Psoas muscle (tissue), 8 donors: ENCODE data around the gene KLF6. TPM values are rescaled to one million over a fixed set of nuclear protein-coding genes. Genes with fewer than 3 reads are reported as not detected.

Experiments
- ATAC-seq, 4 donors: fragments of 200-7000 bp; cut with Tn5 transposase; one replicate each; pipeline ENCODE4 v1.9.1; 2020; ENCODE audit warnings: moderate library complexity in 3 of 4, mild to moderate bottlenecking in 2 of 4
- DNase-seq, 2 donors: peaks; one replicate each; pipeline ENCODE4 v3.0.0-alpha.2; 2020
- H3K27ac ChIP-seq: fragments of 200-600 bp; one replicate; pipeline ENCODE4 v1.8.0; 2022
- H3K27me3 ChIP-seq, 3 donors: fragments of 200-600 bp in 1 of 3; one replicate each; pipeline versions ENCODE4 v1.6.1 to v1.8.0; 2013 to 2022; ENCODE audit warnings: low read length in 2 of 3, mild to moderate bottlenecking in 2 of 3, moderate library complexity in 1 of 3; ENCODE audit not compliant: insufficient read depth in 3 of 3
- H3K36me3 ChIP-seq, 2 donors: fragments of 200-600 bp in 1 of 2; one replicate each; pipeline versions ENCODE4 v1.6.1 to v1.8.0; 2013 to 2022; ENCODE audit warnings: low read depth in 1 of 2, mild to moderate bottlenecking in 1 of 2, moderate library complexity in 1 of 2; ENCODE audit not compliant: insufficient read depth in 1 of 2
- H3K4me1 ChIP-seq: fragments of 200-600 bp; one replicate; pipeline ENCODE4 v1.8.0; 2022
- H3K4me3 ChIP-seq: fragments of 200-600 bp; one replicate; pipeline ENCODE4 v1.8.0; 2022; ENCODE audit warnings: mild to moderate bottlenecking
- H3K9me3 ChIP-seq: fragments of 200-600 bp; one replicate; pipeline ENCODE4 v1.8.0; 2022
- WGBS, 3 donors: extraction: QIAGEN DNeasy Blood & Tissue Kit; methylation state at CpG; one replicate each; pipeline versions ENCODE4 v1.1.6 to v1.1.7; 2013; 5-methylcytosine and 5-hydroxymethylcytosine counted together
- intact Hi-C, 2 donors: fragments of 100-400 bp; cut with DNase I; formaldehyde crosslinking; loops; one replicate each; pipeline versions ENCODE4 v1.11.0 to v1.14.2; 2022
- polyA plus RNA-seq, 3 donors: library from polyadenylated mRNA; stranded (reverse); fragments of 200-250 nt; gene quantifications; one replicate each; pipeline ENCODE4 v1.2.3, GENCODE V29; 2013
- total RNA-seq, 4 donors: library from RNA; stranded (reverse); fragmentation: NEBNext Ultra II Directional in 2 of 4; extraction: Animal tissue kit (Norgen Biotek cat#: 25700) in 2 of 4; gene quantifications; one replicate each; pipeline versions ENCODE4 v1.2.1 to v1.2.4, GENCODE V29; 2021 to 2023
- TF ChIP-seq, protein P1 (sequence below): fragments of 200-600 bp; IDR thresholded peaks from one replicate; pipeline ENCODE4 v1.8.0; 2022; ENCODE audit warnings: antibody characterized with exemption
- donor health status: healthy with polysubstance abuse.
- donor health status: DM: no; HTN: no; CAD: no; lungs with moderate emphysema.
- donor health status: Bipolar disorder and iron deficiency.
- donor health status: healthy.
- donor health status: DM: yes; HTN: yes; CAD: no.
- donor health status: DM: no; HTN: no; CAD: no.
- donor health status: DM: no; HTN: no; CAD: no.
- donor health status: DM: yes; HTN: yes; CAD: no.

The KLF6 gene
- total and polyA plus RNA-seq, 7 donors = 30.4 to 296 (median 135) TPM

DNA sequence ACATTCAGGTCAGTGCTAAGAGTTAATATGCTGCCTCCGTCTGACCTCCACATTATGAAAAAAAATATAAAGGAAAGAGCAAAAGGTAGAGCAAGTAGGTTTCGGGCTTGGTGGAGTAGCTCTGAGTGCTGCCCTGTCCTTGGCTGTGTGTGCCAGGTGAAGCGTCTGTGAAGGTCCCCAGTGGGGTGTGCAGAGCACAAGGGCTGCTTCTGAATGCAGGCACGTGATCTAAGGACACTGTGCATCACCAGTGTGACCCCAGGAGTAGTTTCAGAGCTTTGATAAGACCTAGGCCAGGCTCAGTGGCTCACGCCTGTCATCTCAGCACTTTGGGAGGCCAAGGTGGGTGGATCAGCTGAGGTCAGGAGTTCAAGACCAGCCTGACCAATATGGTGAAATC lies 36.0 kb downstream of the KLF6 start:
- no peaks in the 10 kb centered on the region for H3K9me3 ChIP-seq
- H3K4me1 ChIP-seq = peaks cover 43% of the 10 kb centered on the region
- no peak overlapping the region for H3K4me3 ChIP-seq
- DNase-seq (no peak), ATAC-seq (peak in 3 of 4 donors; percentile 24 to 39 (median 35))
- H3K27ac ChIP-seq = peak overlapping the region; percentile 84
- no peaks in the 10 kb centered on the region for H3K27me3 ChIP-seq
- H3K36me3 ChIP-seq = no peaks in the 10 kb centered on the region
- intact Hi-C loops = loop anchor here in 1 of 2 donors (10.0 kb wide), 1 partner anchor 274 kb away; no protein-coding TSS in a partner anchor
- TF ChIP-seq, protein P1, sequence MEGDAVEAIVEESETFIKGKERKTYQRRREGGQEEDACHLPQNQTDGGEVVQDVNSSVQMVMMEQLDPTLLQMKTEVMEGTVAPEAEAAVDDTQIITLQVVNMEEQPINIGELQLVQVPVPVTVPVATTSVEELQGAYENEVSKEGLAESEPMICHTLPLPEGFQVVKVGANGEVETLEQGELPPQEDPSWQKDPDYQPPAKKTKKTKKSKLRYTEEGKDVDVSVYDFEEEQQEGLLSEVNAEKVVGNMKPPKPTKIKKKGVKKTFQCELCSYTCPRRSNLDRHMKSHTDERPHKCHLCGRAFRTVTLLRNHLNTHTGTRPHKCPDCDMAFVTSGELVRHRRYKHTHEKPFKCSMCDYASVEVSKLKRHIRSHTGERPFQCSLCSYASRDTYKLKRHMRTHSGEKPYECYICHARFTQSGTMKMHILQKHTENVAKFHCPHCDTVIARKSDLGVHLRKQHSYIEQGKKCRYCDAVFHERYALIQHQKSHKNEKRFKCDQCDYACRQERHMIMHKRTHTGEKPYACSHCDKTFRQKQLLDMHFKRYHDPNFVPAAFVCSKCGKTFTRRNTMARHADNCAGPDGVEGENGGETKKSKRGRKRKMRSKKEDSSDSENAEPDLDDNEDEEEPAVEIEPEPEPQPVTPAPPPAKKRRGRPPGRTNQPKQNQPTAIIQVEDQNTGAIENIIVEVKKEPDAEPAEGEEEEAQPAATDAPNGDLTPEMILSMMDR = no peak
- WGBS, 3 donors = 70 to 86% (median 75%) methylated on average over 5 of the region's 5 CpGs

DNA sequence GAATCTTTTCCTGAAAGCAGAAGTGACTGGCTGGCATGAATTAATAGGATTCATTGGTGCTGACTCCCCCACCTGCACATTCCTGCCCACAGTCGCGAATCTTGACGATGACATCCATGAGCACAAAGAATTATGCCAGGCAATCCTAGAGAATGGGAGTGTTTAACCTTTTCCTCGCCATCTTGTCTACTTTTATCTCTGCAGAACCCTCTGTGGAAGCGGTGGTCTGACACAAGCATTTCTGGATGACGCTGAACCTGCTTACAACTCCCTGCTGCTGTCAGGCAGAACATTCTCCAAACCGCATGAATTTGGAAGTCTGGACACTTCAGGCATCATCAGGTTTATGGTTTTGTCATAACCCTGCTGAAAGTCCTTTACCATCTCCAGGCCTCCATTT lies 36.5 kb downstream of the KLF6 start:
- intact Hi-C loops = loop anchor here in 1 of 2 donors (10.0 kb wide), 1 partner anchor 274 kb away; no protein-coding TSS in a partner anchor
- Histone ChIP-seq H3K27me3 (no peaks in the 10 kb centered on the region), H3K9me3 (no peaks in the 10 kb centered on the region), H3K4me1 (peaks cover 43% of the 10 kb centered on the region), H3K27ac (peak overlapping the region; percentile 84), H3K4me3 (no peak overlapping the region), H3K36me3 (no peaks in the 10 kb centered on the region)
- ATAC-seq = no peak
- TF ChIP-seq, protein P1 = no peak
- WGBS, 3 donors = 64 to 80% (median 67%) methylated on average over 7 of the region's 7 CpGs
- DNase-seq = no peak

DNA sequence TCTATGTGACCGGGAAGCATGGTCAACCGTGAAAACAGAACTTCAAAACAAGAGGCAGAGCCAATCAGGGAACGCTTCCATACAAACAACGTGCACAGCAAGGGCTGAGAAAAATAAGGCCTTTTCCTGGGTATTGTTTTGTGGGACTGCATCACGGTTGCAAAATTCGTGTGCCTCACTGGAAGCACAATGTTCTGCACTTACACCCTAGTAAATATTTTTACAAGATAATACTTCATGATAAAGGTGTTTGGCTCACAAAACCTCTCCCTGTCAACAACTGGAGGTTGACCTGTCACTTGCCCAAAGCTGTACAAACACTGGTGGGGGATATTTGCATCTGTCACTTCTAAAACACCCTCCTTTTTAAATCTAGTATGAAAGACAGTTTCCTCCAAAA lies 37.0 kb downstream of the KLF6 start:
- DNase-seq = no peak
- intact Hi-C loops = loop anchor here in 1 of 2 donors (10.0 kb wide), 1 partner anchor 273 kb away; no protein-coding TSS in a partner anchor
- ATAC-seq = no peak
- TF ChIP-seq, protein P1 = no peak
- no peaks in the 10 kb centered on the region for H3K36me3 ChIP-seq
- peak overlapping the region; percentile 84 for H3K27ac ChIP-seq
- no peaks in the 10 kb centered on the region for H3K27me3 ChIP-seq
- peaks cover 43% of the 10 kb centered on the region for H3K4me1 ChIP-seq
- WGBS, 3 donors = 41 to 56% (median 42%) methylated on average over 6 of the region's 6 CpGs
- H3K4me3 ChIP-seq = peak overlapping the region; percentile 37
- H3K9me3 ChIP-seq = no peaks in the 10 kb centered on the region

DNA sequence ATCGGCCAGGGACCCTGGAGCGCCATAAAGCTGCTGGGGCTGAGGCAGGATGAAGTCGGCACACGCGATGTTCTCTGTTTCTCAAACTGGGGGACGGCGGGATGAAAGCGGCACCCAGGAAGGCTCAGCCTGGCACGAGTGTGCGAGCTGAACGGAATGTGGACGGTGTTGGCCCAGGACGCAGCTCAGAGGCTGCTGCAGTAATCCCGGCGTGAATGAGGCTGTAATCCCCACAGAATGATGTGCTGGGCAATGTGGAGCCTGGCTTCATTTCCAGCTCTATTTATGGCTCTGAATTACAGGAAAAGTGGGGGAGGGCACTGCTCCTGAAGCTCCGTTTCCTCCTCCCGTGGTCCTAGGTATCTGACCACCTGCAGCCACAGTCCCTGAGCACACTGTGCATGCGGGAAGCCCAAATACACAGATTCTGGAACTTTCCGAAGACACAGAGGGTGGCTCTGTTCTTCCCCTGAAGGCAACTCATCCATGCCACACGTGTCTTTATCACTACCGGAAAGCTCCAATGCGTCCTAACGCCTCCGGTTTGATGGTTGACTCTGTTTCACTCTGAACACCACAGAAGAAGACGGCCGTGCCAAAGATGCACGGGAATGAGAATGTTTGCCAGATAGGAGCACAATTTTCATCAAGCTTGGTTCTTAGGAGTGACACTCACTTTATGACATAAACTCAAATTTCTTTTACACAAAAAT lies 37.6 kb downstream of the KLF6 start:
- Histone ChIP-seq H3K4me1 (peaks cover 43% of the 10 kb centered on the region), H3K27me3 (no peaks in the 10 kb centered on the region), H3K4me3 (peak overlapping the region; percentile 37), H3K9me3 (no peaks in the 10 kb centered on the region), H3K27ac (peak overlapping the region; percentile 84), H3K36me3 (no peaks in the 10 kb centered on the region)
- intact Hi-C loops = loop anchor here in 1 of 2 donors (10.0 kb wide), 1 partner anchor 273 kb away; no protein-coding TSS in a partner anchor
- TF ChIP-seq, protein P1 = no peak
- ATAC-seq (peak; percentile 70 to 82 (median 72)), DNase-seq (peak in 1 of 2 donors; percentile 79)
- 29 to 34% (median 32%) methylated on average over 27 of the region's 27 CpGs for WGBS, 3 donors
